Raji (cell line): Measurements from ENCODE around the gene OR5K2.

Source experiments
- POLR2A ChIP-seq: IDR thresholded peaks from 2 replicates; pipeline ENCODE4 v1.6.1; 2011; ENCODE audit warnings: low read depth, low read length, control low read depth; ENCODE audit not compliant: insufficient read depth

OR5K2 gene

GRCh38 chr3:98536456-98537017 is 39.1 kb downstream of the OR5K2 start:
- no peak for TF ChIP-seq POLR2A

DNA sequence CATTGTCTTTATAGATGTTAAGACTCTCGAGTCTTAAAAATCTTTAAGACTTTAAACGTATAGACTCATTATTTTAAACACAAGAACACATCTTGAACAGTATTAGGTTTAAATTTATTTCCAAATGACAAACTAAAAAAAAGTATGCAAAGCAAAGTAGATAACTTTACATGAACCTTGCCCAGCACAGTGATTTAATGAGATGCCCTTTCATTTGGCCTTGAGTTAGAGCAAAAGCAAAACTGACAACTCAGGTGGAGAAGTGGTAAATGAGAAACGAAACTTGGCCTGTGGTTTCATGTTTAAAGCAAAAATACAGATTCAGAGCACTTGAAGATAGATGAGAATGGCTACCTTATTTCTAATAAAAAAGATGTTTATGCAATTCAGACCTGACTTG is 42.9 kb downstream of the OR5K2 start:
- no peak for TF ChIP-seq POLR2A

- TF ChIP-seq POLR2A: no peak
Measured at GRCh38 chr3:98541695-98542094, 44.2 kb downstream of the OR5K2 start.

GRCh38 chr3:98542623-98543022 is 45.1 kb downstream of the OR5K2 start:
- TF ChIP-seq POLR2A: no peak

GRCh38 chr3:98545940-98546339 is 48.5 kb downstream of the OR5K2 start:
- no peak for TF ChIP-seq POLR2A
